Activated T-cell treated with anti-CD3 and anti-CD28 coated beads for 1 hour (primary cell): ENCODE results near the gene PTPRE.
"Not testable (repeated sequence)": the region's sequence is repeated elsewhere in the genome, so short reads cannot be mapped to it uniquely, and the experiment has no call there.

ENCODE experiments used
- DNase-seq: peaks from one replicate; pipeline ENCODE4 v3.0.0-alpha.2; 2020; ENCODE audit warnings: low read depth

PTPRE gene

GRCh38 chr10:128072941-128073645 lies 166.2 kb downstream of the PTPRE start:
- DNase-seq: no peak

DNA sequence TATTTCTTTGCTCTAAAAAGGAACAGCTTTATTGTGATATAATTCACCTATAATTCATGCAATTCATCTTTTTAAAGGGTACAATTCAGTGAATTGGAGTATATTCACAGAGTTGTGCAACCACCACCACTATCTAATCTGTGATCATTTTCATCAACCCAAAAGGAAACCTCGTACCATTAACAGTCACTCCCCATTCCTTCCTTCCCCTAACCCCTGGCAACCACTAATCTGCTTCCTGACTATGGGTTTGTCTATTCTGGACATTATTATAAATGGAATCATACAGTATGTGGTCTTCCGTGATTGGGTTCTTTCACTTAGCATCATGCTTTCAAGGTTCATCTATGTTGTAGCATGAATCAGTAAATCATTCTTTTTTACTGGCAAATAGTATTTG lies 167.0 kb downstream of the PTPRE start:
- no peak for DNase-seq

DNA sequence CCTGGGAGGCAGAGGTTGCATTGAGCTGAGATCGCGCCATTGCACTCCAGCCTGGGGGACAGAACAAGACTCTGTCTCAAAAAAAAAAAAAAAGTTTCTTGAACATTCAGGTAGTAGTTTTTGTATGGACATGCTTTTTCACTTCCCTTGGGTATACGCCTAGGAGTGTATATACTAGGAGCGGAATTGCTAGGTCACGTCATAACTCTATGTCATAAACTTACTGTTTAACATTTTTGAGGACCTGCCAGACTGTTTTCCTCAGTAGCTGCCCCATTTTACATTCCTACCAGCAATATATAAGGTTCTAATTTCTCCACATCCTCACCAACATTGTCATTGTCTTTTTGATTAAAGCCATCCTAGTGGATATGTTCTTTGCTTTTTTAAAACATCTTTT lies 167.7 kb downstream of the PTPRE start:
- DNase-seq: no peak

DNA sequence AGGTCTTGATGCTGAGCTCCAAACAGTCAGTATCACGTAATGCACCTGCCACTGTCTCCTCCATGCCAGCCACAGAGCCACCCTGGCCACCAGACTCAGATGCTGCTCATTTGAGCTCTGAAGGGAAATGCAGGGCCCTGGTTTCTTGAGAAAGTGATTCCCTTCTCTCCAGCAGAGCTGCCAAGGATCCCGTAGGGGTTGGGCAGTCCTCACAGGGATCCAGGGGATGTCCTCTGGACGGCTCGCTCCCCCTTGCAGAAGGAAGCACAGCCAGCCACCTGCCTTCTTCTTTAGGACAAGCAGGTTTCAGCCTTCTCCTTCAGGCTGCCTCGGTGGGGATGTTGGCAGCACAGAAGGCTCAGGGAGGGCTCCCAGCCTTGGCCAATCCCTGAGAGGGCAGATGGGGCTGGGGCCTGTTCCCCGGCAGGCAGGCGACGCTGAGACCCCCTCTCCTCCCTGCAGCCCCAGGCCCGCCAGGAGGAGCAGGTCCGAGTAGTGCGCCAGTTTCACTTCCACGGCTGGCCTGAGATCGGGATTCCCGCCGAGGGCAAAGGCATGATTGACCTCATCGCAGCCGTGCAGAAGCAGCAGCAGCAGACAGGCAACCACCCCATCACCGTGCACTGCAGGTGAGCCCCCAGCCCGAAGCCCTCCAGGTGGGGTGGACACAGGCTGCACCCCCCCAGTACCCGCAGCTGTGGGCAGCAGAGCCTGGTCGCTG lies 170.4 kb downstream of the PTPRE start:
- no peak for DNase-seq

DNA sequence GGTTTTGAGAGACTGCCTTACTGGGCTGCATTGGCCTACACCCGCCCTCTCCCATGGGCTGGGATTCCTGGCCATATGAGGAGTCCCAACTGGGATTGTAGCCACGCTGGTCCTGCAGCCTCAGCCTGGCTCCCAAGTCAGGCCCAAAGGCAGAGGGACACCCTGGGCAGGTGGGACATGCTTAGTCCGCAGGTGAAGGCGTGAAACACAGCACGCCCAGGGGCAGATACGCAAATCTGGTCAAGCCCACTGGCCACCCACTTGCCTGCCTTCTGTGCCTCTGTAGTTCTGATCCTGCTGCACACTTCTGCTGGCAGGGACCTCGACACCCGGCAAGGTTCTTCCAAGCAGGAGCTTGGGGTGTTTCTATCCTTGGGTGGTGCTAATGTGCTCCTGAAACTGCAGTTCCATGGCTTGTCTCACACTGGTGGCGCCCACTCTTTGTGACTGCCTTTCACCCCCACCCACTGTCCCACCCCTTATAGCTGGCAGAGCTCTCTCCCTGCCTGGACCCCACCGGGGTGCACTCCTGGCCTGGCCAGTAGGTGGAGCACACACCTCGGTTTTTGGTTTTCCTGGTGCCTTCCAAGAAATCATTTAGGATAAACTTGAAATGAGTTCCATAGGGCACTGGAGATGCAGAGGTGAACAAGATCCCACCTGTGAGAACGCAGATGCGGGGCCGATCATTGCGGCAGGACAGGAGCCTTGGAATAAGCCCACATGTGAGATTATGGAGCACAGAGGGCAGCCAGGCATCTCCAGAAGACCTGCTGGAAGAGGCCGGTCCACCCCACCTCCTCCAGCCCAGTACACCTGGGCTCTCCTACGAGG lies 171.4 kb downstream of the PTPRE start:
- DNase-seq: no peak

- no peak for DNase-seq
Observed at GRCh38 chr10:128080231-128080630, 173.3 kb downstream of the PTPRE start.

DNA sequence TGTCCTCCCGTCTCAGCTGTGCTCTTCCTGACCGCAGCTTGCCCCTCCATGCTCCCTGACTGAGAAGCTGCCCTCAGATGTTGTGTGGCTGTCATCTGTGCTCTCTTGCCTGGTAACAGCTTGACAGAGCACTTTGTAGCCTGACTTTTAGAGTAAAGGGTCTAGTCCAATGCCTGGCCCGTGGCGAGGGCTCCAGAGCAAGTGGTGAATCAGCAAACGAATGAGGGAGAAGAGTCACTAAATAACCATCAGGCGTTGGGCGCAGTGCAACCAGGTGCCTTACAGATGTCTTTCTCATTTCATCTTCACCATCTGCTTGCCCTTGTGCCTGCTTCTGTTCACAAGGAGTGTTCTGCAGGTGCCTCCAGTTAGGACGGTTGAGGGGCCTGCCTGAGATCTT lies 173.7 kb downstream of the PTPRE start:
- no peak for DNase-seq

- DNase-seq: no peak
Observed at GRCh38 chr10:128081222-128081621, 174.3 kb downstream of the PTPRE start.

DNA sequence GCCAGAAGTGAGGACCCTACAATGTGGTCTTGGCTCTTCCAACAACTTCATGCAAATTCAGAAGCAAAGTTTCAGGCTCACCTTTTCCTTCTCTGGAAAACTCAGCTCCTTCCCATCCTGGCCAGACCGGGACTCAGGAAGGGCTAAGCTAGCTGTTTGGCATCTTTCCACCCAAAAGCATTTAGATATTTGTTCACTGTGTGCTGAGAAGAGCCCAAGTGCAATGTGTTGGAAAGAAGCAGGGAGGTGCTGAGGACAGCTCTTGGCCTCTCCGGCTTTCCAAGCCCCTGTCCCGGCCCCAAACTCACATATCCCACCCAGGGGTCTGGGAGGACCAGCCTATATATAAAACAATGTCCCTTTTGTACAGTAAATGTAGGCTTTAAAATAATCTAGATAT lies 174.8 kb downstream of the PTPRE start:
- DNase-seq: no peak

GRCh38 chr10:128083191-128083895 lies 176.4 kb downstream of the PTPRE start:
- DNase-seq: no peak

DNA sequence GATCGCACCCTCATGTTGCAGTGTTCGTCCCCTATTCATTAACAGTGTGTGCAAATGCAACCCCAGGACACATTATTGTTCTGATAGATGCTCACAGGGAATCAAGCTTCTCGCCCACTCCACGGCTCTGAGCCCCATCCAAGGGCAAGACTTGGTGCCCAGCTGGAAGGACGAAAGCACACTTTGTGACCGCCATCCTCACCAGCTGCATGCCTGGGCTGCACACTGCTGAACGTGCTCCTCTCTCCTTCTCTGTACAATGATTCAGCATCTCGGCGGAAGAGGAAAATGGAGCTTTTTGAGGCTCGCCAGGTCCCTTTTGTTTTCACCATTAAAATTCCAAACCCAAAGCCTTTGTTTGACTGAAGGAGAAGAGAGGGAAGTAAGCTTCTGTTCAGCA lies 177.5 kb downstream of the PTPRE start:
- no peak for DNase-seq

- no peak for DNase-seq
Observed at GRCh38 chr10:128084991-128085390, 178.1 kb downstream of the PTPRE start.

DNA sequence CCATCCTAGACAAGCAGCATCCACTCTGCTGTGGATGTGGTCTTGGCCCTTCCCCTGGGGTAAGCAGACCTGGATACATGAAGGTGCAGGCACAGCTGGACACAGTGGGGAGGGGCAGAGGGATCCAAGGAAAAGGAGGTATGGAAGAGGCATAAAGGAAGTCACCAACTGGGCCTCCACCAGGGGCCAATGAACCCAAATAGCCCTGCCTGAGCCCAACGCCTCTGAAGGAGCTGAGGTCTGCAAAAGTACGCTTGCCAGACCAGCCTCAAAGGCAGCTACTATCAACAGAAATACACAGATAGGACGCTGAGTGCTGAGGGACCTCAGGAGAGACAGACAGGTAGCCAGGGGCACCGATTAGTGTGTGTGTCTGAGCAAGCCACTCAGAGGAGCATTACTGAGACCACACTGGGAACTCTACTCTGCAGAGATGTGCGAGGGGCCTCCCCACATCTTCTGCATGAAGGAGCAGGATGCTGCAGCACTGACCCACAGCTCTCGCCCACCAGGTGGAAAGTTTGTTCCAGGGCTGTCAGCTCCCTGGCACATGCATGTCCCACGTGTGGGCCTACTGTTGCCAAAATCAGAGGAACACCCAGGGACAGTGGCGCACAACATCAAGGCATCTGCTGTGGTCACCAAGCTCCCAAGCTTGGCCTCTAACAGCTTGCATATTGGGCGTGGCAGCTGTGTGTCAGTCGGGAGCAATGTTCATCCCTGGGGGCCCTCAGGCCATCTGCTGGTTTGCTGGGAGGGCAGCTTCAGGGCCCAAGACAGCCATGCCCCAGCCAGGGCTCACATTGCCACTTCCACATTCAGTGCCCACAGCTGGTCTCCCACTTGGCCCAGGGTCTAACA lies 179.3 kb downstream of the PTPRE start:
- no peak for DNase-seq

- DNase-seq: no peak
Observed at GRCh38 chr10:128087146-128087883, 180.4 kb downstream of the PTPRE start.

GRCh38 chr10:128087884-128088709 lies 181.2 kb downstream of the PTPRE start:
- no peak for DNase-seq

- no peak for DNase-seq
Observed at GRCh38 chr10:128091636-128092210, 184.8 kb downstream of the PTPRE start.

- no peak for DNase-seq
Observed at GRCh38 chr10:128092454-128092853, 185.6 kb downstream of the PTPRE start.

DNA sequence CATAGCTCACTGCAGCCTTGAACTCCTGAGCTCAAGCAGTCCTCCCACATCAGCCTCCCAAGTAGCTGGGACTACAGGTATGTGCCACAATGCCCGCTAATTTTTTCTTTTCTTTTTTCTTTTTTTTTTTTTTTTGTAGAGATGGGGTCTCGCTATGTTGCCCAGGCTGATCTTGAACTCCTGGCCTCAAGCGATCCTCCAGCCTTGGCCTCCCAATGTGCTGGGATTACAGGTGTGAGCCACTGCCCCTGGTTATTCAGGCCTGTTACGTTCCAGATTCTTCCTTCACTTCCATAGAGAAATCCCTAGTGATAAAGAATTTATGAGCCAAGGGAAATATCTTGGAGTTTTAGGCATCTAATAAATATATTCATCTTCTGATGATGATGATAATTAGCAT lies 187.7 kb downstream of the PTPRE start:
- DNase-seq: not testable (repeated sequence)

DNA sequence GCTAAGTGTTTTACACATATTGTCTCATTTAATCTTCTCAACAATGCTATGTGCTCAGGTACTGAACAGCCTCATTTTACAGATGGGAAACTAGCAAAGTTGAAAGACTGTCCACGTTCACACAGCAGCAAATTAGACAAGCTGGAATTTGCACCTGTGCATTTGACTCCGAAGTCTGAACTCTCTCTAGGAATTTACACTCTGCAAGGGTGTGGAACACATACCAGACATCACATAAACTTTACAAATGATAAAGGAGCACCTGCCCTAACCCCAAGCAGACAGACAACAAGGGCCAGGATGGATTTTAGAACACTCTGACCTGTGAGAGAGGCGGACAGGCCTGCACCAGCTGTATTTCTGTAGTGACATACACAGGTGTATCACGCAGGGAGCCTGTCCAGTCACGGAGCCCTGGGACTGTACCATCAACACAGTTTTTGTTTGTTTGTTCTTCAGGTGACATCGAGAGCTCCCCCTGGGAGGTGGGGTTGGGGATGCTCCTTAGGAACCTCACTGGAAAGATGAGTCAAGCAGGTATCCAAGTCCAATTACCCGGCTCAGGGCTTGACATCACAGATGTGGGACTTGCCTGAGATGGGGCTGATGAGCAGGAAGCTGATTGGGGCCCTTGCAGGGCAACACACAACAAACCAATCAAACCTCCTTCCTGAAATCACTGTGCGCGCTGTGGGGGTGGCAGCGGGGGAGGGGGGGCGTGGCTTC lies 188.3 kb downstream of the PTPRE start:
- DNase-seq: no peak
